ENCODE measurements around the gene PDK2. TPM values are rescaled to one million over a fixed set of nuclear protein-coding genes. Genes with fewer than 3 reads are reported as not detected.

PDK2 gene
- total RNA-seq, 4 donors from 2014 or later: 31.6 to 70.6 (median 58.1) TPM

- Histone ChIP-seq H3K9me3 (no peaks in the 10 kb centered on the region), H3K36me3 (no peaks in the 10 kb centered on the region), H3K4me3 (no peak overlapping the region), H3K27me3 (peaks cover 6% of the 10 kb centered on the region), H3K4me1 (peaks cover 0 to 47% (median 8%) of the 10 kb centered on the region in 3 donors), H3K27ac (peak overlapping the region in 3 of 4 donors; percentile 45 to 68 (median 67))
- WGBS, 2 donors (ENCODE audit: low coverage in 1 of 2): 30 to 60% methylated on average over 2 to 6 of the region's 23 CpGs
- TF ChIP-seq CTCF (IDR thresholded peaks at IDR 0.05): no peak
- TF ChIP-seq POLR2A (IDR thresholded peaks at IDR 0.05): no peak
- ATAC-seq: peak; percentile 31
These were observed 23.1 kb downstream of the PDK2 start for GRCh38 chr17:50118076-50118827.

GRCh38 chr17:50118828-50119218 is 23.7 kb downstream of the PDK2 start:
- H3K4me3 ChIP-seq: no peak overlapping the region
- peaks cover 0 to 47% (median 8%) of the 10 kb centered on the region in 3 donors for H3K4me1 ChIP-seq
- no peaks in the 10 kb centered on the region for H3K9me3 ChIP-seq
- WGBS, 2 donors (ENCODE audit: low coverage in 1 of 2): 80 to 100% methylated on average over 1 of the region's 4 CpGs
- ATAC-seq: no peak
- peaks cover 6% of the 10 kb centered on the region for H3K27me3 ChIP-seq
- TF ChIP-seq EP300 (IDR thresholded peaks at IDR 0.05) (no peak), CTCF (IDR thresholded peaks at IDR 0.05) (no peak), POLR2AphosphoS5 (IDR thresholded peaks at IDR 0.05) (no peak), POLR2A (IDR thresholded peaks at IDR 0.05) (no peak)
- no peak overlapping the region for H3K27ac ChIP-seq
- no peaks in the 10 kb centered on the region for H3K36me3 ChIP-seq

- H3K27ac ChIP-seq: no peak overlapping the region
These were observed 25.5 kb downstream of the PDK2 start for GRCh38 chr17:50120475-50121253.

GRCh38 chr17:50122945-50123344 is 27.8 kb downstream of the PDK2 start:
- Histone ChIP-seq H3K4me1 (peaks cover 0 to 24% (median 0%) of the 10 kb centered on the region in 3 donors), H3K27me3 (no peaks in the 10 kb centered on the region), H3K36me3 (no peaks in the 10 kb centered on the region), H3K9me3 (no peaks in the 10 kb centered on the region), H3K4me3 (no peak overlapping the region), H3K27ac (peak overlapping the region in 3 of 4 donors; percentile 41 to 76 (median 57))
- no peak for TF ChIP-seq POLR2AphosphoS5 (IDR thresholded peaks at IDR 0.05)
- TF ChIP-seq EP300 (IDR thresholded peaks at IDR 0.05): no peak
- TF ChIP-seq POLR2A (IDR thresholded peaks at IDR 0.05): no peak
- TF ChIP-seq CTCF (IDR thresholded peaks at IDR 0.05): no peak
- no peak for ATAC-seq
- 72% methylated on average over 2 of the region's 3 CpGs; no CpG with 5 or more reads in 1 of the 2 donors for WGBS, 2 donors (ENCODE audit: low coverage in 1 of 2)

More at GRCh38 chr17:50120475-50121253, 25.5 kb downstream of the PDK2 start:
- 86 to 91% methylated on average over 3 to 6 of the region's 7 CpGs for whole genome bisulfite sequencing, 2 donors (ENCODE audit: low coverage in 1 of 2)
- H3K9me3 ChIP-seq: no peaks in the 10 kb centered on the region
- H3K27me3 ChIP-seq: peaks cover 6% of the 10 kb centered on the region
- ATAC-seq: no peak
- H3K4me3 ChIP-seq: no peak overlapping the region
- TF ChIP-seq POLR2A (IDR thresholded peaks at IDR 0.05) (no peak), CTCF (IDR thresholded peaks at IDR 0.05) (no peak), EP300 (IDR thresholded peaks at IDR 0.05) (no peak), POLR2AphosphoS5 (IDR thresholded peaks at IDR 0.05) (no peak)
- H3K36me3 ChIP-seq: no peaks in the 10 kb centered on the region
- H3K4me1 ChIP-seq: peaks cover 0 to 36% (median 8%) of the 10 kb centered on the region in 3 donors
